ENCODE results near the gene TGFBR3. TPM values are rescaled to one million over a fixed set of nuclear protein-coding genes. Genes with fewer than 3 reads are reported as not detected.

TGFBR3 gene
- total and polyA plus RNA-seq, 9 of the 15 experiments (the other 6 are each of a cell fraction or from before 2014, with no cell fraction given), result 3.6 to 32.4 (median 15.6) TPM

GRCh38 chr1:91736146-91736714, 149.7 kb downstream of the TGFBR3 start:
- Histone ChIP-seq H3K9me1 (ENCODE audit: control insufficient read depth, insufficient read depth, low read length) (no peaks in the 10 kb centered on the region), H3K4me1 (replicated peaks in 1 of 2; ENCODE audit: control insufficient read depth in 2 of 2, insufficient read depth in 2 of 2, low read length in 2 of 2) (peaks cover 12 to 42% of the 10 kb centered on the region in 2 experiments), H3K4me3 (no peak overlapping the region), H3K9me3 (replicated peaks; ENCODE audit: control insufficient read depth, insufficient read depth, low read depth, low read length) (no peaks in the 10 kb centered on the region), H3K27ac (ENCODE audit: extremely low read depth, low read depth, low read length) (0 out of 3 replicates have a peak overlapping the region, but pooled peaks have one; percentile 8), H3K36me3 (ENCODE audit: control insufficient read depth, insufficient read depth, low read length) (peaks cover 39% of the 10 kb centered on the region; the same call in 2 of the 3 replicates), H3K27me3 (ENCODE audit: control insufficient read depth in 2 of 2, insufficient read depth in 2 of 2, low read length in 2 of 2) (no peaks in the 10 kb centered on the region), H2AFZ (ENCODE audit: low read depth, low read length) (peak overlapping the region; percentile 18), H3K9ac (ENCODE audit: insufficient read depth in 1 of 2, low read depth in 2 of 2, low read length in 2 of 2) (no peak overlapping the region), H4K20me1 (replicated peaks; ENCODE audit: control insufficient read depth, insufficient read depth, low read length) (no peaks in the 10 kb centered on the region), H3K4me2 (ENCODE audit: insufficient read depth, low read length) (no peak overlapping the region), H3K79me2 (ENCODE audit: control insufficient read depth, insufficient read depth, low read length) (no peaks in the 10 kb centered on the region; the same call in 2 of the 3 replicates)
- WGBS (ENCODE audit: insufficient coverage, low coverage, missing lambda C conversion rate), result 81% methylated on average over 8 of the region's 8 CpGs
- DNase-seq (ENCODE audit: extremely low read depth in 1 of 4, low spot score in 3 of 4) (no peak), ATAC-seq (no peak), FAIRE-seq (no peak)
- intact Hi-C loops (cut with micrococcal nuclease) (loop anchor here (10.0 kb wide), 2 partner anchors 121 to 181 kb away; no protein-coding TSS in a partner anchor), in situ Hi-C loops (cut with MboI) (no loop called here)
- TF ChIP-seq TCF15 (CRISPR knock-in tag; IDR thresholded peaks at IDR 0.05), result no peak
- CTCF ChIA-PET (ENCODE audit: low intra/inter-chr PET ratio), result no interaction called here
- POLR2A ChIA-PET, result interaction anchor here (0.6 to 1.4 kb wide), 3 partner anchors 9 to 103 kb away, joined by 4 read pairs; no protein-coding TSS in a partner anchor
- BruUV-seq (replicated peaks), result no TSS peak

GRCh38 chr1:91735266-91735845, 150.6 kb downstream of the TGFBR3 start:
- Histone ChIP-seq H3K4me1 (replicated peaks in 1 of 2; ENCODE audit: control insufficient read depth in 2 of 2, insufficient read depth in 2 of 2, low read length in 2 of 2) (peaks cover 17 to 51% of the 10 kb centered on the region in 2 experiments), H2AFZ (ENCODE audit: low read depth, low read length) (no peak overlapping the region), H3K79me2 (ENCODE audit: control insufficient read depth, insufficient read depth, low read length) (no peaks in the 10 kb centered on the region; the same call in 2 of the 3 replicates), H3K9me3 (replicated peaks; ENCODE audit: control insufficient read depth, insufficient read depth, low read depth, low read length) (no peaks in the 10 kb centered on the region), H3K27me3 (ENCODE audit: control insufficient read depth in 2 of 2, insufficient read depth in 2 of 2, low read length in 2 of 2) (no peaks in the 10 kb centered on the region), H4K20me1 (replicated peaks; ENCODE audit: control insufficient read depth, insufficient read depth, low read length) (no peaks in the 10 kb centered on the region), H3K36me3 (ENCODE audit: control insufficient read depth, insufficient read depth, low read length) (peaks cover 39% of the 10 kb centered on the region; the same call in 2 of the 3 replicates), H3K4me2 (ENCODE audit: insufficient read depth, low read length) (no peak overlapping the region), H3K9me1 (ENCODE audit: control insufficient read depth, insufficient read depth, low read length) (no peaks in the 10 kb centered on the region), H3K9ac (ENCODE audit: insufficient read depth in 1 of 2, low read depth in 2 of 2, low read length in 2 of 2) (no peak overlapping the region), H3K4me3 (no peak overlapping the region), H3K27ac (ENCODE audit: extremely low read depth, low read depth, low read length) (no peak overlapping the region)
- ATAC-seq (no peak), DNase-seq (ENCODE audit: extremely low read depth in 1 of 4, low spot score in 3 of 4) (no peak), FAIRE-seq (no peak)
- TF ChIP-seq ETV5 (CRISPR knock-in tag; IDR thresholded peaks at IDR 0.05; ENCODE audit: low read depth) (no peak), CEBPB (tag; IDR thresholded peaks at IDR 0.05) (peak; percentile 23; the same call in 1 of the 2 replicates)
- in situ Hi-C loops (cut with MboI), result no loop called here
- BruUV-seq (replicated peaks), result no TSS peak
- 60% methylated on average over 4 of the region's 4 CpGs for WGBS (ENCODE audit: insufficient coverage, low coverage, missing lambda C conversion rate)
- POLR2A ChIA-PET, result interaction anchor here (1.4 kb wide), 1 partner anchor 10 kb away, joined by 4 read pairs; no protein-coding TSS in a partner anchor
- intact Hi-C loops (cut with micrococcal nuclease), result loop anchor here (10.0 kb wide), 2 partner anchors 121 to 181 kb away; no protein-coding TSS in a partner anchor
- CTCF ChIA-PET (ENCODE audit: low intra/inter-chr PET ratio), result no interaction called here
